ENCODE results near the gene TM7SF2.

Gene TM7SF2

GRCh38 chr11:65090628-65091027 is 21.0 kb upstream of the TM7SF2 start:
- peaks cover 48% of the 10 kb centered on the region for H3K36me3 ChIP-seq (ENCODE audit: insufficient read depth, insufficient read length, low read length)
- no peaks in the 10 kb centered on the region for H3K27me3 ChIP-seq (ENCODE audit: insufficient read depth, insufficient read length)
- TF ChIP-seq ZNF274 (IDR thresholded peaks at IDR 0.05; ENCODE audit: low read depth, low read length): no peak
- no peak for TF ChIP-seq SUZ12 (IDR thresholded peaks at IDR 0.05; ENCODE audit: extremely low read depth, insufficient read depth, insufficient read length)
- TF ChIP-seq YY1 (IDR thresholded peaks at IDR 0.05; ENCODE audit: insufficient read depth, insufficient read length): no peak
- DNase-seq (ENCODE audit: low read depth, low spot score): no peak
- H3K9ac ChIP-seq (ENCODE audit: insufficient read length, low read depth): no peak overlapping the region
- H3K9me3 ChIP-seq (ENCODE audit: insufficient read depth, low read length): no peaks in the 10 kb centered on the region
- H3K4me3 ChIP-seq (ENCODE audit: insufficient read length, low read depth): no peak overlapping the region
- no peaks in the 10 kb centered on the region for H3K4me1 ChIP-seq (ENCODE audit: insufficient read depth, insufficient read length)

DNA sequence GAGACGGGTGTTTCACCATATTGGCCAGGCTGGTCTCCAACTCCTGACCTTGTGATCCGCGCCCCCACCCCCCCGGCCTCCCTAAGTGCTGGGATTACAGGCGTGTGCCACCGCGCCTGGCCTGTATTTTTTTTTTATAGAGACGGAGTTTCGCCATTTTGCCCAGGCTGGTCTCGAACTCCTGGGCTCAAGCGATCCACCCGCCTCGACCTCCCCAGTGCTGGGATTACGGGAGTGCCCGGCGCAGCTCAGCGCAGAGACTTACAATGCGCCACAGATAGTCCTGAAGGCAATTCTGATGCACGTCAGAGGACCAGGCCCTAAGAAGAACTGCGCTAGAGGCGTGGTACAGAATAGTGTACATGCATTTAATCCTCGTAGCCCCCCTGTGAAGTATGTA is 16.2 kb upstream of the TM7SF2 start:
- H3K4me3 ChIP-seq (ENCODE audit: insufficient read length, low read depth): peak overlapping the region; percentile 56
- no peak for DNase-seq (ENCODE audit: low read depth, low spot score)
- H3K4me1 ChIP-seq (ENCODE audit: insufficient read depth, insufficient read length): no peaks in the 10 kb centered on the region
- no peaks in the 10 kb centered on the region for H3K27me3 ChIP-seq (ENCODE audit: insufficient read depth, insufficient read length)
- H3K36me3 ChIP-seq (ENCODE audit: insufficient read depth, insufficient read length, low read length): peaks cover 29% of the 10 kb centered on the region
- TF ChIP-seq ZNF274 (IDR thresholded peaks at IDR 0.05; ENCODE audit: low read depth, low read length) (no peak), SUZ12 (IDR thresholded peaks at IDR 0.05; ENCODE audit: extremely low read depth, insufficient read depth, insufficient read length) (no peak), YY1 (IDR thresholded peaks at IDR 0.05; ENCODE audit: insufficient read depth, insufficient read length) (no peak)
- H3K9ac ChIP-seq (ENCODE audit: insufficient read length, low read depth): peak overlapping the region; percentile 86
- no peaks in the 10 kb centered on the region for H3K9me3 ChIP-seq (ENCODE audit: insufficient read depth, low read length)

GRCh38 chr11:65095974-65096806 is 15.5 kb upstream of the TM7SF2 start, which contains the start of gene VPS51:
Gene VPS51, plus strand, starts transcription at chr11:65096214. Its CDS starts 37 bp downstream, at chr11:65096251.
- H3K36me3 ChIP-seq (ENCODE audit: insufficient read depth, insufficient read length, low read length): peaks cover 26% of the 10 kb centered on the region
- DNase-seq (ENCODE audit: low read depth, low spot score): peak; percentile 87
- H3K9me3 ChIP-seq (ENCODE audit: insufficient read depth, low read length): no peaks in the 10 kb centered on the region
- TF ChIP-seq ZNF274 (IDR thresholded peaks at IDR 0.05; ENCODE audit: low read depth, low read length) (no peak), YY1 (IDR thresholded peaks at IDR 0.05; ENCODE audit: insufficient read depth, insufficient read length) (peak; percentile 74)
- H3K27me3 ChIP-seq (ENCODE audit: insufficient read depth, insufficient read length): no peaks in the 10 kb centered on the region
- H3K4me3 ChIP-seq (ENCODE audit: insufficient read length, low read depth): peak within 1 kb of the TSS; percentile 56
- no peaks in the 10 kb centered on the region for H3K4me1 ChIP-seq (ENCODE audit: insufficient read depth, insufficient read length)
- peak within 1 kb of the TSS; percentile 86 for H3K9ac ChIP-seq (ENCODE audit: insufficient read length, low read depth)

DNA sequence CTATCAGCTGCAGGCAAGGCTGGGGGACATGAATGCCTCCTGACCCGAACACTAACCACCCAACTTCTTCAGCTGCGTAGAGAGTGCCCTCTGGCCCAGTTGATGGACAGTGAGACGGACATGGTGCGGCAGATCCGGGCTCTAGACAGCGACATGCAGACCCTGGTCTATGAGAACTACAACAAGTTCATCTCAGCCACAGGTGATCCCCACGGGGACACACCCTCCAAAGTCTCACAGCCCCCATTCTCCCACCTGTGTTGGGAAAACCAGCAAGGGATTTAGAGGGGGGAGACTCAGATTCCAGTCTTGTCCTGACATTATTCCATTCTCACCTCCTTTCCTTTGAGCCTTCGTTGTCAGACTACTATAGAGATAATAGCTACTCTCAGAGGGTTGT is 14.7 kb upstream of the TM7SF2 start:
- Histone ChIP-seq H3K9me3 (ENCODE audit: insufficient read depth, low read length) (no peaks in the 10 kb centered on the region), H3K9ac (ENCODE audit: insufficient read length, low read depth) (peak overlapping the region; percentile 71), H3K36me3 (ENCODE audit: insufficient read depth, insufficient read length, low read length) (peaks cover 32% of the 10 kb centered on the region), H3K4me3 (ENCODE audit: insufficient read length, low read depth) (peak overlapping the region; percentile 56), H3K4me1 (ENCODE audit: insufficient read depth, insufficient read length) (no peaks in the 10 kb centered on the region), H3K27me3 (ENCODE audit: insufficient read depth, insufficient read length) (no peaks in the 10 kb centered on the region)
- TF ChIP-seq SUZ12 (IDR thresholded peaks at IDR 0.05; ENCODE audit: extremely low read depth, insufficient read depth, insufficient read length): no peak
- TF ChIP-seq ZNF274 (IDR thresholded peaks at IDR 0.05; ENCODE audit: low read depth, low read length): no peak
- TF ChIP-seq YY1 (IDR thresholded peaks at IDR 0.05; ENCODE audit: insufficient read depth, insufficient read length): no peak
- DNase-seq (ENCODE audit: low read depth, low spot score): no peak

DNA sequence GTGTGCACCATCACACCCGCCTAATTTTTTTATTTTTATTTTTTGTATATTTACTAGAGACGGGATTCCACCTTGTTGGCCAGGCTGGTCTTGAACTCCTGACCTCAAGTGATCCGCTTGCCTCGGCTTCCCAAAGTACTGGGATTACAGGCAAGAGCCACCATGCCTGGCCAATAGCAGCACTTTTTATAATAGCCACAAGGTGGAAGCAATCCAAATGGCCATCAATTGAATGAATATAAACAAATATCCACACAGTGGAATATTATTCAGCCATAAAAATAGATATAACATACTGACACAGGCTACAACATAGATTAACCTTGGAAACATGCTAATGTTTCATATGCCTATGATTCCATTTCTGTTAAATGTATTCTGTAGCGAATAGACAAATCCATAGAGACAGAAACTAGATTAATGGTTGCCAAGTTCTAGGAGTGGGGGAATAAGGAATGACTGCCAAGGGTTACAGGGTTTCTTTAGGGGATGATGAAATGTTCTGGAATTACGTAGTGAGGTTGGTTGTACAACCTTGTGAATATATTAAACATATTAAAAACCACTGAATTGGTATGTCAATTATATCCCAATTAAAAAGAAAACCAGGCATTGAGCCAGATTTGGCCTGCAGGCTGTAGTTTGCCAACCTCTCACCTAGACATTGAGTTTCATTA is 10.9 kb upstream of the TM7SF2 start:
- peaks cover 45% of the 10 kb centered on the region for H3K36me3 ChIP-seq (ENCODE audit: insufficient read depth, insufficient read length, low read length)
- no peak overlapping the region for H3K4me3 ChIP-seq (ENCODE audit: insufficient read length, low read depth)
- no peak for TF ChIP-seq ZNF274 (IDR thresholded peaks at IDR 0.05; ENCODE audit: low read depth, low read length)
- no peak for TF ChIP-seq YY1 (IDR thresholded peaks at IDR 0.05; ENCODE audit: insufficient read depth, insufficient read length)
- TF ChIP-seq SUZ12 (IDR thresholded peaks at IDR 0.05; ENCODE audit: extremely low read depth, insufficient read depth, insufficient read length): no peak
- no peak for DNase-seq (ENCODE audit: low read depth, low spot score)
- H3K9me3 ChIP-seq (ENCODE audit: insufficient read depth, low read length): no peaks in the 10 kb centered on the region
- no peak overlapping the region for H3K9ac ChIP-seq (ENCODE audit: insufficient read length, low read depth)
- H3K27me3 ChIP-seq (ENCODE audit: insufficient read depth, insufficient read length): no peaks in the 10 kb centered on the region
- H3K4me1 ChIP-seq (ENCODE audit: insufficient read depth, insufficient read length): no peaks in the 10 kb centered on the region

DNA sequence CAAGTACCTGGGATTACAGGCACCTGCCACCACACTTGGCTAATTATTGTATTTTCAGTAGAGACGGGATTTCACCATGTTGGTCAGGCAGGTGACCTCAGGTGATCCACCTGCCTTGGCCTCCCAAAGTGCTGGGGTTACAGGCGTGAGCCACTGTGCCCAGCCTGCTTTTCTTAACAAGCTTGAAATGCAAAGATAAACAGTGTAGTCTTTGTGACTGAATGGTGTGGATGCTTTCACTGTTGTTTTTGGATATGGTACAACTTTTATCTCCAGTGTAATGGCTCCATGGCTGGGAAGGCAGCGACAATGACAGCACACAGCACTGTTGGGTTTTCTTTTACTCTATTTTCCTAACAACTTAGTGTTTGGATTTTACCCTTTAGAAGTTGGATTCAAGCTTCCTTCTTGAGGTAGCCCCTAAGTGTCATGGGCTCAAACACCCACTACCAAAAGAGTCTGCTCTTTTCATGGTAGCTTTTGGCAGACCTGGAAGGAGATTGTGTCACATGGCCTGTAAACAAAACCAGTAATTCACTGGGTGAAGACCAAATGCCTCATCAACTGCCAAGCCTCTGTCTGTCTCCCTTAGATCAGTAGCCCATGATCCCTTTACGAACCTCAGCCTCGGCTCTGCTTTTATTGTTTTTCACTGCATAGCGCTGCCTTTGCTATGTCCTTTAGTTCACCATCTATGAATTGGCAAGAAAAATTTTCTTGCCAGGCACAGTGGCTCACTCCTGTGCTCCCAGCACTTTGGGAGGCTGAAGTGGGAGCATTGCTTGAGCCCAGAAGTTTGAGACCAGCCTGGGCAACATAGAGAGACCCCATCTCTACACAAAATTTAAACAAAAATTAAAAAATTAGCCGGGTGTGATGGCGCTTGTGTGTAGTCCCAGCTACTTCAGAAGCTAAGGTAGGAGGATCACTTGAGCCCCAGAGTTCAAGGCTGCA is 9.3 kb upstream of the TM7SF2 start:
- Histone ChIP-seq H3K9ac (ENCODE audit: insufficient read length, low read depth) (no peak overlapping the region), H3K4me1 (ENCODE audit: insufficient read depth, insufficient read length) (no peaks in the 10 kb centered on the region)
- no peak for DNase-seq (ENCODE audit: low read depth, low spot score)

More for the DNA sequence above, 9.3 kb upstream of the TM7SF2 start:
- TF ChIP-seq SUZ12 (IDR thresholded peaks at IDR 0.05; ENCODE audit: extremely low read depth, insufficient read depth, insufficient read length) (no peak), YY1 (IDR thresholded peaks at IDR 0.05; ENCODE audit: insufficient read depth, insufficient read length) (no peak), ZNF274 (IDR thresholded peaks at IDR 0.05; ENCODE audit: low read depth, low read length) (no peak)
- no peak overlapping the region for H3K4me3 ChIP-seq (ENCODE audit: insufficient read length, low read depth)
- peaks cover 52% of the 10 kb centered on the region for H3K36me3 ChIP-seq (ENCODE audit: insufficient read depth, insufficient read length, low read length)
- H3K27me3 ChIP-seq (ENCODE audit: insufficient read depth, insufficient read length): no peaks in the 10 kb centered on the region
- no peaks in the 10 kb centered on the region for H3K9me3 ChIP-seq (ENCODE audit: insufficient read depth, low read length)
